Smooth muscle cell of the brain vasculature (primary cell): ENCODE measurements around the gene UBE2V1.

ENCODE experiments used
- DNase-seq: peaks from one replicate; pipeline ENCODE4 v3.0.0-alpha.2; 2012; ENCODE audit warnings: low read depth, low spot score

Gene UBE2V1

GRCh38 chr20:50044353-50044960, 68.5 kb downstream of the UBE2V1 start:
- DNase-seq, result no peak

GRCh38 chr20:50043573-50044352, 69.2 kb downstream of the UBE2V1 start:
- DNase-seq, result no peak

GRCh38 chr20:50042370-50043313, 70.3 kb downstream of the UBE2V1 start:
- no peak for DNase-seq

GRCh38 chr20:50041246-50041873, 71.6 kb downstream of the UBE2V1 start:
- no peak for DNase-seq

GRCh38 chr20:50040432-50041245, 72.3 kb downstream of the UBE2V1 start:
- DNase-seq, result no peak

GRCh38 chr20:50039706-50040431, 73.1 kb downstream of the UBE2V1 start:
- no peak for DNase-seq

- DNase-seq, result no peak
These were observed 74.4 kb downstream of the UBE2V1 start for GRCh38 chr20:50038574-50038991.

GRCh38 chr20:50038169-50038568, 74.8 kb downstream of the UBE2V1 start:
- DNase-seq, result no peak

- DNase-seq, result no peak
These were observed 75.4 kb downstream of the UBE2V1 start for GRCh38 chr20:50037575-50037974.

- DNase-seq, result no peak
These were observed 75.8 kb downstream of the UBE2V1 start for GRCh38 chr20:50037123-50037522.

- no peak for DNase-seq
These were observed 76.2 kb downstream of the UBE2V1 start for GRCh38 chr20:50036703-50037102.

- no peak for DNase-seq
These were observed 78.3 kb downstream of the UBE2V1 start for GRCh38 chr20:50034567-50035180.

GRCh38 chr20:50032955-50033666, 79.8 kb downstream of the UBE2V1 start:
- DNase-seq, result no peak
